NCI-H526 treated with DMSO at 0.1 percent for 48 hours (cell line): ENCODE measurements around the gene GSTO2.
A peak's percentile ranks its signal among the peaks of the same experiment; 100 is the strongest.

ENCODE experiments used
- DNase-seq: peaks from one replicate; lab custom pipeline; 2025; lab: John Stamatoyannopoulos, UW

GSTO2 gene

GRCh38 chr10:104326991-104327610 lies 58.1 kb downstream of the GSTO2 start:
- no peak for DNase-seq

- DNase-seq, result no peak
Observed at GRCh38 chr10:104327745-104328645, 59.0 kb downstream of the GSTO2 start.

- DNase-seq, result no peak
Observed at GRCh38 chr10:104328646-104328895, 59.6 kb downstream of the GSTO2 start.

GRCh38 chr10:104328896-104329710 lies 60.1 kb downstream of the GSTO2 start:
- DNase-seq, result no peak

- DNase-seq, result no peak
Observed at GRCh38 chr10:104329735-104330134, 60.8 kb downstream of the GSTO2 start.

- no peak for DNase-seq
Observed at GRCh38 chr10:104330168-104331110, 61.5 kb downstream of the GSTO2 start.

GRCh38 chr10:104331208-104331838 lies 62.3 kb downstream of the GSTO2 start:
- DNase-seq, result no peak

GRCh38 chr10:104332243-104333031 lies 63.5 kb downstream of the GSTO2 start:
- no peak for DNase-seq

- DNase-seq, result no peak
Observed at GRCh38 chr10:104333032-104333727, 64.2 kb downstream of the GSTO2 start.

GRCh38 chr10:104333728-104334373 lies 64.9 kb downstream of the GSTO2 start:
- DNase-seq, result no peak

- no peak for DNase-seq
Observed at GRCh38 chr10:104334561-104334960, 65.6 kb downstream of the GSTO2 start.

GRCh38 chr10:104334965-104335650 lies 66.1 kb downstream of the GSTO2 start:
- peak; percentile 31 for DNase-seq

- no peak for DNase-seq
Observed at GRCh38 chr10:104336821-104337467, 68.0 kb downstream of the GSTO2 start.

GRCh38 chr10:104337521-104337984 lies 68.6 kb downstream of the GSTO2 start:
- DNase-seq, result no peak

GRCh38 chr10:104337985-104338735 lies 69.2 kb downstream of the GSTO2 start, which contains the start of gene ITPRIP:
Gene ITPRIP, minus strand, starts transcription at chr10:104338465. Its CDS starts 22,414 bp downstream, at chr10:104316051.
- peak; percentile 18 for DNase-seq

GRCh38 chr10:104339469-104340110 lies 70.6 kb downstream of the GSTO2 start:
- DNase-seq, result no peak

GRCh38 chr10:104340111-104340526 lies 71.1 kb downstream of the GSTO2 start:
- no peak for DNase-seq
